Tibial nerve (tissue), 4 donors: ENCODE data around the gene BACE2.
"Not testable (repeated sequence)": the region's sequence is repeated elsewhere in the genome, so short reads cannot be mapped to it uniquely, and the experiment has no call there.

Experiments used
- EP300 ChIP-seq, 2 donors: sonication (generic); formaldehyde crosslinking; IDR thresholded peaks; one replicate each; pipeline ENCODE4 v1.6.1; 2017; ENCODE audit warnings: antibody characterized with exemption in 2 of 2, mild to moderate bottlenecking in 1 of 2
- POLR2A ChIP-seq, 2 donors: fragments of 450-650 bp; IDR thresholded peaks; one replicate each; pipeline ENCODE4 v1.6.1; 2017; ENCODE audit warnings: antibody characterized with exemption in 2 of 2, mild to moderate bottlenecking in 2 of 2, moderate library complexity in 2 of 2
- TF ChIP-seq, protein P1 (sequence below), 5 experiments: fragments of 200-600 bp in 3 of 5; fragments of 450-650 bp in 2 of 5; sonication (generic) in 3 of 5; IDR thresholded peaks; one replicate each; pipeline ENCODE4 v1.5.1; 2016 to 2019; ENCODE audit warnings: antibody characterized with exemption in 5 of 5, mild to moderate bottlenecking in 3 of 5, moderate library complexity in 2 of 5

GRCh38 chr21:41192552-41192951 lies 24.6 kb downstream of the BACE2 start:
- TF ChIP-seq, protein P1, sequence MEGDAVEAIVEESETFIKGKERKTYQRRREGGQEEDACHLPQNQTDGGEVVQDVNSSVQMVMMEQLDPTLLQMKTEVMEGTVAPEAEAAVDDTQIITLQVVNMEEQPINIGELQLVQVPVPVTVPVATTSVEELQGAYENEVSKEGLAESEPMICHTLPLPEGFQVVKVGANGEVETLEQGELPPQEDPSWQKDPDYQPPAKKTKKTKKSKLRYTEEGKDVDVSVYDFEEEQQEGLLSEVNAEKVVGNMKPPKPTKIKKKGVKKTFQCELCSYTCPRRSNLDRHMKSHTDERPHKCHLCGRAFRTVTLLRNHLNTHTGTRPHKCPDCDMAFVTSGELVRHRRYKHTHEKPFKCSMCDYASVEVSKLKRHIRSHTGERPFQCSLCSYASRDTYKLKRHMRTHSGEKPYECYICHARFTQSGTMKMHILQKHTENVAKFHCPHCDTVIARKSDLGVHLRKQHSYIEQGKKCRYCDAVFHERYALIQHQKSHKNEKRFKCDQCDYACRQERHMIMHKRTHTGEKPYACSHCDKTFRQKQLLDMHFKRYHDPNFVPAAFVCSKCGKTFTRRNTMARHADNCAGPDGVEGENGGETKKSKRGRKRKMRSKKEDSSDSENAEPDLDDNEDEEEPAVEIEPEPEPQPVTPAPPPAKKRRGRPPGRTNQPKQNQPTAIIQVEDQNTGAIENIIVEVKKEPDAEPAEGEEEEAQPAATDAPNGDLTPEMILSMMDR (IDR thresholded peaks at IDR 0.05), result not testable (repeated sequence)
- TF ChIP-seq EP300, POLR2A (IDR thresholded peaks at IDR 0.05): not testable (repeated sequence)
